Small intestine (tissue), 7 donors: ENCODE data around the gene SLC66A1. TPM values are rescaled to one million over a fixed set of nuclear protein-coding genes. Genes with fewer than 3 reads are reported as not detected.
A peak's percentile ranks its signal among the peaks of the same experiment; 100 is the strongest.

Experiments
- DNase-seq, 2 donors: peaks; one replicate each; pipeline versions ENCODE4 v3.0.0 to v3.0.0-alpha.2; 2013
- FAIRE-seq: peaks from 2 replicates; lab custom pipeline; 2012; peaks lifted over from hg19 to GRCh38; lab: Jason Lieb, UNC
- H3K27ac ChIP-seq, 3 donors: one replicate each; pipeline ENCODE4 v1.5.1; 2013; ENCODE audit warnings: low read length in 2 of 3, mild to moderate bottlenecking in 2 of 3, control low read depth in 1 of 3, inconsistent platforms in 1 of 3, low read depth in 1 of 3, moderate library complexity in 1 of 3
- H3K27me3 ChIP-seq, 3 donors: one replicate each; pipeline ENCODE4 v1.6.1; 2013; ENCODE audit warnings: low read length in 3 of 3, inconsistent platforms in 1 of 3; ENCODE audit not compliant: control insufficient read depth in 3 of 3, insufficient read depth in 3 of 3
- H3K36me3 ChIP-seq, 3 donors: one replicate each; pipeline ENCODE4 v1.6.1; 2013; ENCODE audit warnings: low read length in 3 of 3, inconsistent platforms in 1 of 3, low read depth in 1 of 3, mild to moderate bottlenecking in 1 of 3, moderate library complexity in 1 of 3; ENCODE audit not compliant: control insufficient read depth in 3 of 3, insufficient read depth in 2 of 3
- H3K4me1 ChIP-seq, 3 donors: one replicate each; pipeline ENCODE4 v1.6.1; 2013; ENCODE audit warnings: low read length in 2 of 3, inconsistent platforms in 1 of 3, low read depth in 1 of 3, mild to moderate bottlenecking in 1 of 3, moderate library complexity in 1 of 3; ENCODE audit not compliant: control insufficient read depth in 3 of 3, insufficient read depth in 2 of 3
- H3K4me3 ChIP-seq, 3 donors: one replicate each; pipeline ENCODE4 v1.5.1; 2013; ENCODE audit warnings: low read length in 3 of 3, control low read depth in 1 of 3, inconsistent platforms in 1 of 3, low read depth in 1 of 3, mild to moderate bottlenecking in 1 of 3, moderate library complexity in 1 of 3
- H3K9me3 ChIP-seq, 2 donors: one replicate each; pipeline ENCODE4 v1.6.1; 2013; ENCODE audit warnings: low read depth in 1 of 2, low read length in 1 of 2; ENCODE audit not compliant: control insufficient read depth in 2 of 2, insufficient read depth in 1 of 2
- WGBS, 3 donors: extraction: QIAGEN DNeasy Blood & Tissue Kit; methylation state at CpG; one replicate each; pipeline ENCODE4 v1.1.7; 2013; 5-methylcytosine and 5-hydroxymethylcytosine counted together
- polyA plus RNA-seq, 4 donors: library from polyadenylated mRNA; stranded (reverse) in 3 of 4; unstranded in 1 of 4; fragments of 200-250 nt in 3 of 4; fragments of 120-200 nt in 1 of 4; gene quantifications; one replicate each; pipeline versions ENCODE4 v1.2.1 to v1.2.3, GENCODE V29; 2013
- donor health status: healthy with polysubstance abuse.
- donor health status: control.
- donor health status: control.
- donor health status: Bipolar disorder and iron deficiency.
- donor health status: healthy.

The SLC66A1 gene
- polyA plus RNA-seq, 4 donors: 14.6 to 46.7 (median 30.0) TPM

DNA sequence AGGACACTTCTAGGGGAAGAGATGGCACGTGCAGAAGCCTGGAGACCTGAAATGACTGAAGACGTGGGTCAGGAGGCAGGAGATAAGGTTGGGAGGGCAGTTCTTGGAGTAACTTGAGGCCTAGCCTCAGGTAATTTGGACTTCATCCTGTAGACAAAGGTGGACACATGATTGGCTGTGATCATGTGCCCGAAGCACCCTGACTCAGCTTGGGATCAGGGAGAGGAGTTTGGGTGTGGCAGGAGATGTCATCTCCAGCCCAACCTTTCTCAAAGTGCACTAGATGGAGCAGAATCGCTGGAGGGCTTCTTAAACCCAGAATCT is 1.5 kb downstream of the SLC66A1 start:
- Histone ChIP-seq H3K4me1 (peaks cover 0 to 37% (median 3%) of the 10 kb centered on the region in 3 donors), H3K9me3 (no peaks in the 10 kb centered on the region), H3K4me3 (no peak overlapping the region), H3K27me3 (no peaks in the 10 kb centered on the region), H3K27ac (peak overlapping the region in 1 of 3 donors; percentile 27), H3K36me3 (peaks cover 3 to 52% (median 5%) of the 10 kb centered on the region in 3 donors)
- peak; percentile 58 to 67 for DNase-seq
- WGBS, 3 donors: 62 to 89% (median 65%) methylated on average over 4 of the region's 4 CpGs
- FAIRE-seq: no peak

DNA sequence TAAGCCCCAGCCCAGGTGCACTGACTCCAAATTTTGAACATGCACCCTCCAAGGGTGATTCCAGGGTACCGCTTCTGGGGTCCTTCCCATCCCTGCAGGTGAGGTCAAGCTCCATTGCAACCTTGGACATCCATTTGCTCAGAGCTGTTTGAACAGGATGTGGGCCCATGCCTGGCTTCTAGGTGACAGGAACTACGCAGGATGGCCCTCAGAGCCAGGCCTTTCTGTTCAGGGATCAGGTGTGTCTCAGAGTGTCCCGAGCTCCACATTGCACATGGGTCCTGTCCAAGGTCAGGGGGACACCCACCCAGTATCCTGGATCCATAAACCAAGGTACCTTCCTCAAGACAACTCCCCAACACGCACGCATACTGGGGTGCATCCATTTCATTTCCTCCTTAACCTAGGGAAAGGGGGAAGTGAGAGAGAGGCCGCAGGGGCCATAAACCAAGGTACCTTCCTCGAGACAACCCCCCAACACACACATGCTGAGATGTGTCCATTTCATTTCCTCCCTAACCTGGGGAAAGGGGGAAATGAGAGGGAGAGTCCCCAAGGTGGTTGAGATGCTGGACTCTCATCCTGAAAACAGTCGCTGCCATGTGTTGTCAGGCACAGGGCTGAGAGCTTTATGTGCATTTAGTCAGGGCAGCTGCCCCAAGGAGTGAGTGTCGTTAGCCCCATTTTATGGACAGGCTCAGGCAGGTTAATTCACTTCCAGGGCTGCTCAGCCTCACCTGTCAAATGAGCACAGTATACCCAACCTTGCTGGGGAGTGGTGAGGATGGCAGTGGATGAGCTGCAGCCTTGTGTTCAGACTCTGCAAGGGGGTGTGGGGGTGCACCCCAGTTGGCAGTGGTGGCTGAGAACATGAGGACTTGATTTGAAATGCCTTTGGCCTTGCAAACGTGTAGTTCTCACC is 2.1 kb downstream of the SLC66A1 start:
- FAIRE-seq (no peak), DNase-seq (no peak)
- Histone ChIP-seq H3K36me3 (peaks cover 3 to 52% (median 3%) of the 10 kb centered on the region in 3 donors), H3K4me1 (peaks cover 0 to 31% (median 3%) of the 10 kb centered on the region in 3 donors), H3K27me3 (no peaks in the 10 kb centered on the region), H3K9me3 (no peaks in the 10 kb centered on the region), H3K4me3 (no peak overlapping the region), H3K27ac (peak overlapping the region in 1 of 3 donors; percentile 27)
- 80 to 88% (median 87%) methylated on average over 10 of the region's 10 CpGs for WGBS, 3 donors

- 73 to 76% (median 76%) methylated on average over 16 to 17 of the region's 17 CpGs for WGBS, 3 donors
- no peak for FAIRE-seq
- H3K36me3 ChIP-seq: peaks cover 3 to 55% (median 3%) of the 10 kb centered on the region in 3 donors
- no peak overlapping the region for H3K4me3 ChIP-seq
- peaks cover 0 to 24% (median 3%) of the 10 kb centered on the region in 3 donors for H3K4me1 ChIP-seq
- H3K27ac ChIP-seq: no peak overlapping the region
- no peaks in the 10 kb centered on the region for H3K27me3 ChIP-seq
- H3K9me3 ChIP-seq: no peaks in the 10 kb centered on the region
- DNase-seq: no peak
Observed at GRCh38 chr1:19315378-19316198, 3.5 kb downstream of the SLC66A1 start.

GRCh38 chr1:19317126-19317910 is 5.2 kb downstream of the SLC66A1 start:
- Histone ChIP-seq H3K27me3 (no peaks in the 10 kb centered on the region), H3K9me3 (no peaks in the 10 kb centered on the region), H3K4me1 (peaks cover 0 to 16% (median 3%) of the 10 kb centered on the region in 3 donors), H3K36me3 (peaks cover 3 to 67% (median 3%) of the 10 kb centered on the region in 3 donors), H3K4me3 (no peak overlapping the region), H3K27ac (no peak overlapping the region)
- FAIRE-seq (no peak), DNase-seq (no peak)
- 81 to 85% (median 84%) methylated on average over 13 of the region's 13 CpGs for WGBS, 3 donors

GRCh38 chr1:19319196-19319595 is 7.1 kb downstream of the SLC66A1 start:
- DNase-seq (no peak), FAIRE-seq (no peak)
- H3K4me3 ChIP-seq: no peak overlapping the region
- H3K4me1 ChIP-seq: peaks cover 0 to 4% (median 0%) of the 10 kb centered on the region in 3 donors
- 89 to 90% (median 89%) methylated on average over 3 of the region's 3 CpGs for WGBS, 3 donors
- no peaks in the 10 kb centered on the region for H3K27me3 ChIP-seq
- peaks cover 3 to 78% (median 3%) of the 10 kb centered on the region in 3 donors for H3K36me3 ChIP-seq
- H3K9me3 ChIP-seq: no peaks in the 10 kb centered on the region
- no peak overlapping the region for H3K27ac ChIP-seq

GRCh38 chr1:19321071-19321470 is 8.9 kb downstream of the SLC66A1 start:
- FAIRE-seq (no peak), DNase-seq (no peak)
- Histone ChIP-seq H3K4me3 (no peak overlapping the region), H3K27me3 (no peaks in the 10 kb centered on the region), H3K4me1 (no peaks in the 10 kb centered on the region), H3K27ac (no peak overlapping the region), H3K9me3 (no peaks in the 10 kb centered on the region), H3K36me3 (peaks cover 5 to 81% (median 8%) of the 10 kb centered on the region in 3 donors)
- WGBS, 3 donors: 84 to 96% (median 95%) methylated on average over 3 of the region's 3 CpGs

DNA sequence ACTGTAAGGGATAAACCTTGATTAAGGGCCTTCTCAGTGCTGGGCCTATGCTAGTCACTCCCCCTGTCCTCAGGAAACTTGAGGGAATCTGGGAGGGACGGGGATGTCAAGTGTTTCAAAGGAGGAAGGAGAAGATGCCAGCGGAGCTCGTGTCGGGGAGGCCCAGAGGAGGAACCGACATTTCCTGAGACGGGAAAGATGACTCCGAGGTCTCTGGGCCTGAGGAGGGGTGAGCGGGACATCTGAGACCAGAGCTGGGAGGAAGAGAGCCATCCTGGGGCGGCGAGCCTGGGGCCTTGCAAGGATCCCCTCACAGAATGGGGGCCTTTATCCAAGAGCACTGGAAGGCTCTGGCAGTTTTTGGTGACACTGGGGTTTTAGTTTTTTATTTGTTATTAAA is 10.4 kb downstream of the SLC66A1 start:
- no peak for FAIRE-seq
- H3K9me3 ChIP-seq: no peaks in the 10 kb centered on the region
- WGBS, 3 donors: 74 to 92% (median 79%) methylated on average over 10 of the region's 10 CpGs
- H3K36me3 ChIP-seq: peaks cover 5 to 81% (median 8%) of the 10 kb centered on the region in 3 donors
- H3K4me1 ChIP-seq: no peaks in the 10 kb centered on the region
- no peaks in the 10 kb centered on the region for H3K27me3 ChIP-seq
- no peak for DNase-seq
- no peak overlapping the region for H3K4me3 ChIP-seq
- no peak overlapping the region for H3K27ac ChIP-seq
